Mesendoderm (in vitro differentiated cells): ENCODE measurements around the gene QRFPR.

Source experiments
- DNase-seq: peaks from one replicate; pipeline ENCODE4 v3.0.0; 2013
- H2AK5ac ChIP-seq: 2 replicates; pipeline ENCODE4 v1.6.1; 2013; ENCODE audit warnings: low read length, inconsistent platforms
- H2BK120ac ChIP-seq: 2 replicates; pipeline ENCODE4 v1.6.1; 2013; ENCODE audit warnings: low read depth, mild to moderate bottlenecking, low read length, moderate library complexity, mixed read lengths
- H2BK15ac ChIP-seq: replicated peaks from 2 replicates; pipeline ENCODE4 v1.6.1; 2013; ENCODE audit warnings: low read depth, mild to moderate bottlenecking, moderate library complexity
- H2BK5ac ChIP-seq: 2 replicates; pipeline ENCODE4 v1.6.1; 2013; ENCODE audit warnings: low read length, inconsistent platforms
- H3K18ac ChIP-seq: 2 replicates; pipeline ENCODE4 v1.6.1; 2013; ENCODE audit warnings: mild to moderate bottlenecking, low read length, mixed read lengths
- H3K23ac ChIP-seq: one replicate; pipeline ENCODE4 v1.6.1; 2013; ENCODE audit warnings: low read length
- H3K27ac ChIP-seq: 2 replicates; pipeline ENCODE4 v1.5.1; 2013; ENCODE audit warnings: low read depth, mild to moderate bottlenecking, inconsistent platforms, low read length, moderate library complexity
- H3K27me3 ChIP-seq: 2 replicates; pipeline ENCODE4 v1.6.1; 2013; ENCODE audit warnings: low read length, control low read depth, mild to moderate bottlenecking, inconsistent platforms; ENCODE audit not compliant: insufficient read depth, poor library complexity
- H3K36me3 ChIP-seq: 2 replicates; pipeline ENCODE4 v1.6.1; 2013; ENCODE audit warnings: low read length, inconsistent platforms; ENCODE audit not compliant: control insufficient read depth, insufficient read depth
- H3K4ac ChIP-seq: one replicate; pipeline ENCODE4 v1.6.1; 2013; ENCODE audit warnings: low read depth, mild to moderate bottlenecking, low read length, moderate library complexity
- H3K4me1 ChIP-seq: 2 replicates; pipeline ENCODE4 v1.6.1; 2013; ENCODE audit warnings: low read depth, low read length, inconsistent platforms; ENCODE audit not compliant: control insufficient read depth
- H3K4me2 ChIP-seq: 2 replicates; pipeline ENCODE4 v1.6.1; 2013; ENCODE audit warnings: low read length
- H3K4me3 ChIP-seq: 2 replicates; pipeline ENCODE4 v1.5.1; 2013; ENCODE audit warnings: mild to moderate bottlenecking, low read length
- H3K56ac ChIP-seq: one replicate; pipeline ENCODE4 v1.6.1; 2013; ENCODE audit warnings: low read length
- H3K79me1 ChIP-seq: 2 replicates; pipeline ENCODE4 v1.6.1; 2013; ENCODE audit warnings: low read length, inconsistent platforms
- H3K79me2 ChIP-seq: 2 replicates; pipeline ENCODE4 v1.6.1; 2013; ENCODE audit warnings: mild to moderate bottlenecking, low read length; ENCODE audit not compliant: control insufficient read depth, insufficient read depth
- H3K9ac ChIP-seq: 2 replicates; pipeline ENCODE4 v1.6.1; 2013; ENCODE audit warnings: low read length, inconsistent platforms
- H4K5ac ChIP-seq: one replicate; pipeline ENCODE4 v1.6.1; 2013; ENCODE audit warnings: low read length
- H4K8ac ChIP-seq: one replicate; pipeline ENCODE4 v1.6.1; 2013; ENCODE audit warnings: low read depth, mild to moderate bottlenecking, control low read depth, low read length, moderate library complexity
- WGBS: extraction: QIAGEN DNeasy Blood & Tissue Kit; methylation state at CpG from one replicate; pipeline ENCODE4 v1.1.7; 2013; ENCODE audit warnings: low lambda C conversion rate, missing lambda C conversion rate; ENCODE audit not compliant: insufficient coverage; ENCODE audit errors: extremely low coverage; 5-methylcytosine and 5-hydroxymethylcytosine counted together

Gene QRFPR

GRCh38 chr4:121400632-121401031, 19.8 kb upstream of the QRFPR start:
- Histone ChIP-seq H4K5ac (no peak overlapping the region), H4K8ac (no peak overlapping the region), H3K23ac (no peak overlapping the region), H3K4ac (no peak overlapping the region), H2BK5ac (no peak overlapping the region), H3K4me3 (no peak overlapping the region), H3K79me2 (no peaks in the 10 kb centered on the region), H3K4me2 (no peak overlapping the region), H3K27me3 (no peaks in the 10 kb centered on the region), H3K9ac (no peak overlapping the region), H2BK120ac (no peak overlapping the region), H3K18ac (no peak overlapping the region), H2BK15ac (no peak overlapping the region), H3K56ac (no peak overlapping the region), H3K36me3 (no peaks in the 10 kb centered on the region), H3K79me1 (no peaks in the 10 kb centered on the region), H3K27ac (no peak overlapping the region), H3K4me1 (no peaks in the 10 kb centered on the region), H2AK5ac (no peak overlapping the region)
- no CpG with 5 or more reads among the region's 4 CpGs for WGBS
- DNase-seq: no peak

GRCh38 chr4:121397941-121398601, 17.3 kb upstream of the QRFPR start:
- H3K79me1 ChIP-seq: no peaks in the 10 kb centered on the region
- H3K27me3 ChIP-seq: no peaks in the 10 kb centered on the region
- no peak overlapping the region for H2BK120ac ChIP-seq
- no peak overlapping the region for H2AK5ac ChIP-seq
- H2BK15ac ChIP-seq: no peak overlapping the region
- no peak overlapping the region for H4K8ac ChIP-seq
- no peak overlapping the region for H3K4me3 ChIP-seq
- no peaks in the 10 kb centered on the region for H3K4me1 ChIP-seq
- no peak overlapping the region for H2BK5ac ChIP-seq
- no peaks in the 10 kb centered on the region for H3K36me3 ChIP-seq
- H3K4me2 ChIP-seq: no peak overlapping the region
- DNase-seq: no peak
- no peak overlapping the region for H3K9ac ChIP-seq
- no peak overlapping the region for H3K4ac ChIP-seq
- no peak overlapping the region for H3K18ac ChIP-seq
- no peak overlapping the region for H3K27ac ChIP-seq
- H4K5ac ChIP-seq: no peak overlapping the region
- no peak overlapping the region for H3K56ac ChIP-seq
- no peak overlapping the region for H3K23ac ChIP-seq
- no CpG with 5 or more reads among the region's 1 CpG for WGBS
- no peaks in the 10 kb centered on the region for H3K79me2 ChIP-seq

DNA sequence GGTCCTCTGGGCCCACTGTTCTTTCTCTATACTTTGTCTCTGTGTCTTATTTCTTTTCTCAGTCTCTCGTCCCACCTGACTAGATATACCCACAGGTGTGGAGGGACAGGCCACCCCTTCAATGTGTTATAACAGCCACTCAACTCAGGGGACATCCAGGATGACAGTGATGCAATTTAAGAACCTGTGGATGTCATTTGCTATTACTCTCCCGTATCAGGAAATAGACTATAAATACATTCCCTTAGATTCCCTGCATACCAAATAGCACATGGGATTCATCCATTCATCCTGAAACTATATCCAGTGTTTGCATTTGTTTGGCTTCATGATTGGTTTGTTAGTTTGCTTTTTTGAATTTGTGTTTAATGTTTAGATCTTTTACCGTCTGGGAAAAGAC, 16.6 kb upstream of the QRFPR start:
- H3K36me3 ChIP-seq: no peaks in the 10 kb centered on the region
- H2BK120ac ChIP-seq: no peak overlapping the region
- no peak overlapping the region for H3K56ac ChIP-seq
- no peaks in the 10 kb centered on the region for H3K79me1 ChIP-seq
- no peak overlapping the region for H2AK5ac ChIP-seq
- H4K5ac ChIP-seq: no peak overlapping the region
- no peak overlapping the region for H3K27ac ChIP-seq
- H4K8ac ChIP-seq: no peak overlapping the region
- H3K4me1 ChIP-seq: no peaks in the 10 kb centered on the region
- H3K4me3 ChIP-seq: no peak overlapping the region
- H3K4me2 ChIP-seq: no peak overlapping the region
- H3K9ac ChIP-seq: no peak overlapping the region
- WGBS: no CpG with 5 or more reads among the region's 3 CpGs
- no peak overlapping the region for H2BK5ac ChIP-seq
- no peak overlapping the region for H3K4ac ChIP-seq
- no peak overlapping the region for H3K23ac ChIP-seq
- no peaks in the 10 kb centered on the region for H3K79me2 ChIP-seq
- H2BK15ac ChIP-seq: no peak overlapping the region
- no peaks in the 10 kb centered on the region for H3K27me3 ChIP-seq
- no peak overlapping the region for H3K18ac ChIP-seq
- DNase-seq: no peak

DNA sequence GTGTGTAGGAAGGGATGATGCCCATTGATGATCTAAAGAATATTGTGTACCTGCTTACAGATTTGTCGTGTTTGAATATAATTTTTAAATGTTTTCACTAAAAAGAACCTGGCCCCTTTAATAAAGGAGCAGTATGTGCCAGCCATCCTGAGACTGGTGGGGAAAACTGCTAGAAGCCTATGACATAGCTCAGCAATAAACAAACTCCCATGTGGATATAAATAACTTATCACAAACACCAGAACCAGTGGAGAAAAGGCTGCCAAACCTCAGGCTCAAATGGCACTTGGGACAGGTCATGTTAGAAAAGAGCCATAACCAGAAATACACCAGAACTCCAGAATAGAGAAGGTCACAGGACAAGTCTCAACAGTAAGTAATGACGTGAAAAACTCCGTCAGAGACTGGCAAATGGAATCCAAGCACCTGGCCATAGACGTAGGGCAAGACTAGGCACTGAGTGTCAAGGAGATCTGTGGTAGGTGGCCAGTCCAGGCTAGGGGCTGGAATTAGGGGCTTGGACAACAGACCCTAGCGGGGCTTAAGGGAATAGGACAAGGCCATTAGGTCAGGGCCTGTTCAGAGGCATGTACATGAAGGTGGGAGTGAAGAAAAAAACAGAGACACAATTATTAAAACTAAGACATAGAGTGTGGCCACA, 11.7 kb upstream of the QRFPR start:
- no peaks in the 10 kb centered on the region for H3K79me2 ChIP-seq
- H3K9ac ChIP-seq: no peak overlapping the region
- WGBS: no CpG with 5 or more reads among the region's 5 CpGs
- H3K27me3 ChIP-seq: no peaks in the 10 kb centered on the region
- no peak overlapping the region for H4K8ac ChIP-seq
- H2BK15ac ChIP-seq: no peak overlapping the region
- H4K5ac ChIP-seq: no peak overlapping the region
- no peak overlapping the region for H3K56ac ChIP-seq
- H3K4me1 ChIP-seq: no peaks in the 10 kb centered on the region
- H3K36me3 ChIP-seq: no peaks in the 10 kb centered on the region
- no peak for DNase-seq
- H3K23ac ChIP-seq: no peak overlapping the region
- H3K27ac ChIP-seq: no peak overlapping the region
- H3K4ac ChIP-seq: no peak overlapping the region
- no peak overlapping the region for H3K4me2 ChIP-seq
- H2BK120ac ChIP-seq: no peak overlapping the region
- no peak overlapping the region for H3K18ac ChIP-seq
- H2AK5ac ChIP-seq: no peak overlapping the region
- no peaks in the 10 kb centered on the region for H3K79me1 ChIP-seq
- no peak overlapping the region for H2BK5ac ChIP-seq
- no peak overlapping the region for H3K4me3 ChIP-seq

DNA sequence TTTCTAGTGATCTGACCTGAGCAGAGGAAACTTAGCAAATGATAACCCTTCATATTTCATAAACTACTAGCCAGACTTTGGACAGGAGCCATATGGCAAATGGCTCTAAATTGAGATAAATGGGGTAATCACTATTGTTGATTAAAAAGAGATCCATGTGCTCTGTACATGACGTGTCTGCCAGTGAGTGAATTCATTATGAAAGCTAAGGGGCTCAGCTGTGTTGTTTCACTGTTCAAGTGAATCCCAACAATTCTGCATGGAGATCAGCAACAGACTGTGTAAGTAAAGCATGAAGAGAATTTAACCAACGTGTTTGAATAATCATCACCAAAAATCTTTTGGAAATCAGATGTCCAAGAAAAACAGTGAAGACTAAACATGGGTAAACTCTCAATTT, 9.5 kb upstream of the QRFPR start:
- H3K9ac ChIP-seq: no peak overlapping the region
- H3K27me3 ChIP-seq: no peaks in the 10 kb centered on the region
- no peak overlapping the region for H3K23ac ChIP-seq
- H3K79me1 ChIP-seq: no peaks in the 10 kb centered on the region
- no CpG with 5 or more reads among the region's 2 CpGs for WGBS
- H2AK5ac ChIP-seq: no peak overlapping the region
- H3K4me1 ChIP-seq: no peaks in the 10 kb centered on the region
- no peak for DNase-seq
- no peak overlapping the region for H3K56ac ChIP-seq
- no peak overlapping the region for H2BK15ac ChIP-seq
- H4K8ac ChIP-seq: no peak overlapping the region
- H3K4ac ChIP-seq: no peak overlapping the region
- H3K4me3 ChIP-seq: no peak overlapping the region
- H3K27ac ChIP-seq: no peak overlapping the region
- no peak overlapping the region for H2BK120ac ChIP-seq
- no peak overlapping the region for H3K4me2 ChIP-seq
- H4K5ac ChIP-seq: no peak overlapping the region
- no peaks in the 10 kb centered on the region for H3K79me2 ChIP-seq
- no peak overlapping the region for H3K18ac ChIP-seq
- no peak overlapping the region for H2BK5ac ChIP-seq
- no peaks in the 10 kb centered on the region for H3K36me3 ChIP-seq

GRCh38 chr4:121379276-121379675, 1.5 kb downstream of the QRFPR start:
- no CpG with 5 or more reads among the region's 3 CpGs for WGBS

More at GRCh38 chr4:121379276-121379675, 1.5 kb downstream of the QRFPR start:
- H3K18ac ChIP-seq: no peak overlapping the region
- no peak overlapping the region for H3K56ac ChIP-seq
- no peak overlapping the region for H2BK15ac ChIP-seq
- H3K4me1 ChIP-seq: no peaks in the 10 kb centered on the region
- H3K4me3 ChIP-seq: no peak overlapping the region
- H3K27me3 ChIP-seq: peaks cover 3% of the 10 kb centered on the region
- H3K4ac ChIP-seq: no peak overlapping the region
- no peaks in the 10 kb centered on the region for H3K79me1 ChIP-seq
- H2BK120ac ChIP-seq: no peak overlapping the region
- no peak overlapping the region for H3K23ac ChIP-seq
- H2BK5ac ChIP-seq: no peak overlapping the region
- H3K4me2 ChIP-seq: no peak overlapping the region
- no peak overlapping the region for H4K5ac ChIP-seq
- H2AK5ac ChIP-seq: no peak overlapping the region
- H3K36me3 ChIP-seq: no peaks in the 10 kb centered on the region
- no peak overlapping the region for H3K27ac ChIP-seq
- H3K9ac ChIP-seq: no peak overlapping the region
- no peak for DNase-seq
- no peaks in the 10 kb centered on the region for H3K79me2 ChIP-seq
- no peak overlapping the region for H4K8ac ChIP-seq
